ENCODE measurements around the gene VPS26C.

DNA sequence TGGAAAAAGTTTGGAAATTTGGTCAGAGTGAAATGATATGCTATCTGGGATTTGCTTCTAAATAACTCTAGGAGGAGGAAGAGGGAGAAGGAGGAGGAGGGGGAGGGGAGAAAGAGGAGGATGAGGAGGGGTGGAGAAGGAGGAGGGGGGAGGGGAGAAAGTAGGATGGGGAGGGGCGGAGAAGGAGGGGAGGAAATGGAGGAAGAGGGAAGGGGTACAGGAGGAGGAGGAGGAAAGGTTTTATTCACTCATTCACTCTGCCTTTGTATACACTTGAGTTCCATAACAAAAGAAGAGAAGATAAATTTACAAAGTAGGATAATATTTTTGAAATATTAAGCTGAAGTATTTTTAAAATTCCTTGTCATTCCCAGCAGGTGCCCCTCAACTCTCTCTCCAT, 6.3 kb upstream of the VPS26C start:
- no peak for TF ChIP-seq TSHZ2 (CRISPR knock-in tag; IDR thresholded peaks at IDR 0.05)
- no peak for TF ChIP-seq RARB (CRISPR knock-in tag; IDR thresholded peaks at IDR 0.05)
- TF ChIP-seq OSR1 (CRISPR knock-in tag; IDR thresholded peaks at IDR 0.05) = no peak
- TF ChIP-seq CSDC2 (CRISPR knock-in tag; IDR thresholded peaks at IDR 0.05) = no peak
- TF ChIP-seq ZNF565 (CRISPR knock-in tag; conservative IDR thresholded peaks at IDR 0.05; ENCODE audit: low read depth) = no peak
- TF ChIP-seq ARNTL (CRISPR knock-in tag; IDR thresholded peaks at IDR 0.05; ENCODE audit: borderline replicate concordance, low read depth) = no peak
- TF ChIP-seq ESRRG (CRISPR knock-in tag; IDR thresholded peaks at IDR 0.05) = no peak
- TF ChIP-seq CREB5 (CRISPR knock-in tag; IDR thresholded peaks at IDR 0.05; ENCODE audit: low read depth) = no peak
- TF ChIP-seq TCF4 (CRISPR knock-in tag; IDR thresholded peaks at IDR 0.05; ENCODE audit: borderline replicate concordance) = no peak
